Measurements from ENCODE around the gene FXN. TPM values are rescaled to one million over a fixed set of nuclear protein-coding genes. Genes with fewer than 3 reads are reported as not detected.
"Not testable (repeated sequence)": the region's sequence is repeated elsewhere in the genome, so short reads cannot be mapped to it uniquely, and the experiment has no call there.

FXN gene
- 10 to 100 TPM in 1 of 2 donors, 1 to 10 TPM in 1; 3.3 to 10.9 TPM for polyA plus RNA-seq

GRCh38 chr9:69035438-69036308 is at the start of gene FXN:
FXN (plus strand) TSS chr9:69035752; CDS start chr9:69035783, 31 bp downstream.
- Histone ChIP-seq H3K4me1 (ENCODE audit: control insufficient read depth in 2 of 2, insufficient read depth in 2 of 2, low read length in 1 of 2) (no peaks in the 10 kb centered on the region), H3K9me3 (ENCODE audit: control insufficient read depth in 2 of 2, insufficient read depth in 1 of 2, low read depth in 1 of 2, low read length in 1 of 2) (no peaks in the 10 kb centered on the region), H3K27ac (ENCODE audit: low read depth in 2 of 2, low read length in 1 of 2) (peak within 1 kb of the TSS; percentile 68 to 80), H3K36me3 (ENCODE audit: control insufficient read depth in 2 of 2, insufficient read depth in 2 of 2, low read length in 1 of 2) (no peaks in the 10 kb centered on the region), H3K4me3 (ENCODE audit: low read depth in 1 of 2, low read length in 2 of 2) (peak within 1 kb of the TSS; percentile 61 to 80), H3K27me3 (ENCODE audit: control insufficient read depth in 1 of 2, insufficient read depth in 2 of 2, low read length in 2 of 2) (no peaks in the 10 kb centered on the region)
- WGBS, 2 donors: 1% methylated on average over 63 to 75 of the region's 75 CpGs

GRCh38 chr9:68986949-68987348 is 48.6 kb upstream of the FXN start:
- H3K9me3 ChIP-seq (ENCODE audit: control insufficient read depth in 2 of 2, insufficient read depth in 1 of 2, low read depth in 1 of 2, low read length in 1 of 2); H3K27ac ChIP-seq (ENCODE audit: low read depth in 2 of 2, low read length in 1 of 2); H3K4me1 ChIP-seq (ENCODE audit: control insufficient read depth in 2 of 2, insufficient read depth in 2 of 2, low read length in 1 of 2); H3K27me3 ChIP-seq (ENCODE audit: control insufficient read depth in 1 of 2, insufficient read depth in 2 of 2, low read length in 2 of 2); H3K36me3 ChIP-seq (ENCODE audit: control insufficient read depth in 2 of 2, insufficient read depth in 2 of 2, low read length in 1 of 2); H3K4me3 ChIP-seq (ENCODE audit: low read depth in 1 of 2, low read length in 2 of 2): not testable (repeated sequence)
- 94 to 96% methylated on average over 7 of the region's 7 CpGs for WGBS, 2 donors

GRCh38 chr9:68991457-68991856 is 44.1 kb upstream of the FXN start:
- 66 to 84% methylated on average over 9 of the region's 9 CpGs for WGBS, 2 donors
- H3K36me3 ChIP-seq (ENCODE audit: control insufficient read depth in 2 of 2, insufficient read depth in 2 of 2, low read length in 1 of 2): no peaks in the 10 kb centered on the region
- no peaks in the 10 kb centered on the region for H3K9me3 ChIP-seq (ENCODE audit: control insufficient read depth in 2 of 2, insufficient read depth in 1 of 2, low read depth in 1 of 2, low read length in 1 of 2)
- no peaks in the 10 kb centered on the region for H3K4me1 ChIP-seq (ENCODE audit: control insufficient read depth in 2 of 2, insufficient read depth in 2 of 2, low read length in 1 of 2)
- H3K27me3 ChIP-seq (ENCODE audit: control insufficient read depth in 1 of 2, insufficient read depth in 2 of 2, low read length in 2 of 2): no peaks in the 10 kb centered on the region
- H3K27ac ChIP-seq (ENCODE audit: low read depth in 2 of 2, low read length in 1 of 2): no peak overlapping the region
- H3K4me3 ChIP-seq (ENCODE audit: low read depth in 1 of 2, low read length in 2 of 2): no peak overlapping the region

GRCh38 chr9:68995776-68996175 is 39.8 kb upstream of the FXN start:
- 60 to 71% methylated on average over 2 to 3 of the region's 3 CpGs for WGBS, 2 donors
- Histone ChIP-seq H3K27ac (ENCODE audit: low read depth in 2 of 2, low read length in 1 of 2) (no peak overlapping the region), H3K4me3 (ENCODE audit: low read depth in 1 of 2, low read length in 2 of 2) (no peak overlapping the region)

GRCh38 chr9:68996462-68996861 is 39.1 kb upstream of the FXN start:
- WGBS, 2 donors: 78% methylated on average over 5 of the region's 5 CpGs
- no peaks in the 10 kb centered on the region for H3K27me3 ChIP-seq (ENCODE audit: control insufficient read depth in 1 of 2, insufficient read depth in 2 of 2, low read length in 2 of 2)
- H3K4me1 ChIP-seq (ENCODE audit: control insufficient read depth in 2 of 2, insufficient read depth in 2 of 2, low read length in 1 of 2): no peaks in the 10 kb centered on the region
- no peak overlapping the region for H3K27ac ChIP-seq (ENCODE audit: low read depth in 2 of 2, low read length in 1 of 2)
- no peaks in the 10 kb centered on the region for H3K36me3 ChIP-seq (ENCODE audit: control insufficient read depth in 2 of 2, insufficient read depth in 2 of 2, low read length in 1 of 2)
- H3K9me3 ChIP-seq (ENCODE audit: control insufficient read depth in 2 of 2, insufficient read depth in 1 of 2, low read depth in 1 of 2, low read length in 1 of 2): no peaks in the 10 kb centered on the region
- no peak overlapping the region for H3K4me3 ChIP-seq (ENCODE audit: low read depth in 1 of 2, low read length in 2 of 2)

More at GRCh38 chr9:68995776-68996175, 39.8 kb upstream of the FXN start:
- Histone ChIP-seq H3K36me3 (ENCODE audit: control insufficient read depth in 2 of 2, insufficient read depth in 2 of 2, low read length in 1 of 2) (no peaks in the 10 kb centered on the region), H3K9me3 (ENCODE audit: control insufficient read depth in 2 of 2, insufficient read depth in 1 of 2, low read depth in 1 of 2, low read length in 1 of 2) (no peaks in the 10 kb centered on the region), H3K4me1 (ENCODE audit: control insufficient read depth in 2 of 2, insufficient read depth in 2 of 2, low read length in 1 of 2) (no peaks in the 10 kb centered on the region), H3K27me3 (ENCODE audit: control insufficient read depth in 1 of 2, insufficient read depth in 2 of 2, low read length in 2 of 2) (no peaks in the 10 kb centered on the region)

- Histone ChIP-seq H3K27me3 (ENCODE audit: control insufficient read depth in 1 of 2, insufficient read depth in 2 of 2, low read length in 2 of 2) (no peaks in the 10 kb centered on the region), H3K4me3 (ENCODE audit: low read depth in 1 of 2, low read length in 2 of 2) (no peak overlapping the region), H3K9me3 (ENCODE audit: control insufficient read depth in 2 of 2, insufficient read depth in 1 of 2, low read depth in 1 of 2, low read length in 1 of 2) (no peaks in the 10 kb centered on the region), H3K27ac (ENCODE audit: low read depth in 2 of 2, low read length in 1 of 2) (no peak overlapping the region), H3K36me3 (ENCODE audit: control insufficient read depth in 2 of 2, insufficient read depth in 2 of 2, low read length in 1 of 2) (no peaks in the 10 kb centered on the region), H3K4me1 (ENCODE audit: control insufficient read depth in 2 of 2, insufficient read depth in 2 of 2, low read length in 1 of 2) (no peaks in the 10 kb centered on the region)
- WGBS, 2 donors: 71 to 77% methylated on average over 3 of the region's 3 CpGs
These were observed 37.9 kb upstream of the FXN start for GRCh38 chr9:68997666-68998065.

GRCh38 chr9:68998385-68998784 is 37.2 kb upstream of the FXN start:
- Histone ChIP-seq H3K36me3 (ENCODE audit: control insufficient read depth in 2 of 2, insufficient read depth in 2 of 2, low read length in 1 of 2) (no peaks in the 10 kb centered on the region), H3K4me1 (ENCODE audit: control insufficient read depth in 2 of 2, insufficient read depth in 2 of 2, low read length in 1 of 2) (no peaks in the 10 kb centered on the region), H3K27me3 (ENCODE audit: control insufficient read depth in 1 of 2, insufficient read depth in 2 of 2, low read length in 2 of 2) (no peaks in the 10 kb centered on the region), H3K4me3 (ENCODE audit: low read depth in 1 of 2, low read length in 2 of 2) (no peak overlapping the region), H3K27ac (ENCODE audit: low read depth in 2 of 2, low read length in 1 of 2) (no peak overlapping the region), H3K9me3 (ENCODE audit: control insufficient read depth in 2 of 2, insufficient read depth in 1 of 2, low read depth in 1 of 2, low read length in 1 of 2) (no peaks in the 10 kb centered on the region)
- WGBS, 2 donors: 59 to 64% methylated on average over 4 of the region's 4 CpGs

- Histone ChIP-seq H3K36me3 (ENCODE audit: control insufficient read depth in 2 of 2, insufficient read depth in 2 of 2, low read length in 1 of 2) (no peaks in the 10 kb centered on the region), H3K4me1 (ENCODE audit: control insufficient read depth in 2 of 2, insufficient read depth in 2 of 2, low read length in 1 of 2) (no peaks in the 10 kb centered on the region), H3K27me3 (ENCODE audit: control insufficient read depth in 1 of 2, insufficient read depth in 2 of 2, low read length in 2 of 2) (no peaks in the 10 kb centered on the region), H3K27ac (ENCODE audit: low read depth in 2 of 2, low read length in 1 of 2) (no peak overlapping the region), H3K9me3 (ENCODE audit: control insufficient read depth in 2 of 2, insufficient read depth in 1 of 2, low read depth in 1 of 2, low read length in 1 of 2) (no peaks in the 10 kb centered on the region), H3K4me3 (ENCODE audit: low read depth in 1 of 2, low read length in 2 of 2) (no peak overlapping the region)
- 80% methylated on average over 5 of the region's 5 CpGs for WGBS, 2 donors
These were observed 36.7 kb upstream of the FXN start for GRCh38 chr9:68998812-68999211.

- Histone ChIP-seq H3K4me3 (ENCODE audit: low read depth in 1 of 2, low read length in 2 of 2) (no peak overlapping the region), H3K27ac (ENCODE audit: low read depth in 2 of 2, low read length in 1 of 2) (no peak overlapping the region), H3K27me3 (ENCODE audit: control insufficient read depth in 1 of 2, insufficient read depth in 2 of 2, low read length in 2 of 2) (no peaks in the 10 kb centered on the region), H3K4me1 (ENCODE audit: control insufficient read depth in 2 of 2, insufficient read depth in 2 of 2, low read length in 1 of 2) (no peaks in the 10 kb centered on the region), H3K9me3 (ENCODE audit: control insufficient read depth in 2 of 2, insufficient read depth in 1 of 2, low read depth in 1 of 2, low read length in 1 of 2) (no peaks in the 10 kb centered on the region), H3K36me3 (ENCODE audit: control insufficient read depth in 2 of 2, insufficient read depth in 2 of 2, low read length in 1 of 2) (no peaks in the 10 kb centered on the region)
- WGBS, 2 donors: 32 to 38% methylated on average over 10 of the region's 10 CpGs
These were observed 36.0 kb upstream of the FXN start for GRCh38 chr9:68999393-69000105.

Data from esophagus (tissue), 2 donors.